Muscle of leg (tissue), 11 donors: ENCODE results near the gene FAM13A. TPM values are rescaled to one million over a fixed set of nuclear protein-coding genes. Genes with fewer than 3 reads are reported as not detected.

Experiments used
- DNase-seq: peaks from one replicate; pipeline ENCODE4 v3.0.0; 2013
- H3K27ac ChIP-seq: one replicate; pipeline ENCODE4 v1.5.1; 2013; ENCODE audit warnings: mild to moderate bottlenecking, low read length, control low read depth
- H3K27me3 ChIP-seq: one replicate; pipeline ENCODE4 v1.6.1; 2013; ENCODE audit warnings: low read length; ENCODE audit not compliant: control insufficient read depth, insufficient read depth
- H3K36me3 ChIP-seq: one replicate; pipeline ENCODE4 v1.6.1; 2013; ENCODE audit warnings: low read length; ENCODE audit not compliant: control insufficient read depth, insufficient read depth
- H3K4me1 ChIP-seq: one replicate; pipeline ENCODE4 v1.6.1; 2013; ENCODE audit warnings: low read length; ENCODE audit not compliant: control insufficient read depth, insufficient read depth
- H3K4me3 ChIP-seq: one replicate; pipeline ENCODE4 v1.5.1; 2013; ENCODE audit warnings: low read length, control low read depth
- H3K9me3 ChIP-seq: replicated peaks from 2 replicates; pipeline ENCODE4 v1.6.1; 2013; ENCODE audit warnings: low read depth, low read length; ENCODE audit not compliant: control insufficient read depth
- WGBS: methylation state at CpG from one replicate; pipeline ENCODE4 v1.1.5; 2013; ENCODE audit warnings: missing lambda C conversion rate; ENCODE audit not compliant: insufficient coverage; 5-methylcytosine and 5-hydroxymethylcytosine counted together
- polyA plus RNA-seq, 8 donors: library from polyadenylated mRNA; unstranded; fragments of 120-200 nt; gene quantifications; one replicate each; pipeline versions ENCODE4 v1.2.1 to v1.2.3, GENCODE V29; 2013; ENCODE audit warnings: inconsistent platforms in 1 of 8, low replicate concordance in 1 of 8; ENCODE audit not compliant: insufficient read length in 8 of 8, insufficient read depth in 1 of 8
- total RNA-seq: library from RNA; stranded (reverse); fragments of 120-200 nt; gene quantifications from one replicate; pipeline ENCODE4 v1.2.4, GENCODE V29; 2013

Gene FAM13A
- total and polyA plus RNA-seq, 9 donors: 23.8 to 40.2 (median 29.7) TPM

GRCh38 chr4:88989990-88990389, 67.0 kb downstream of the FAM13A start:
- WGBS: no CpG with 5 or more reads among the region's 1 CpG
- Histone ChIP-seq H3K36me3 (no peaks in the 10 kb centered on the region), H3K4me1 (no peaks in the 10 kb centered on the region), H3K4me3 (no peak overlapping the region), H3K27ac (no peak overlapping the region), H3K27me3 (no peaks in the 10 kb centered on the region), H3K9me3 (no peaks in the 10 kb centered on the region)
- peak; percentile 57 for DNase-seq

- Histone ChIP-seq H3K4me3 (no peak overlapping the region), H3K27me3 (no peaks in the 10 kb centered on the region), H3K27ac (no peak overlapping the region), H3K9me3 (no peaks in the 10 kb centered on the region), H3K4me1 (peaks cover 3% of the 10 kb centered on the region), H3K36me3 (no peaks in the 10 kb centered on the region)
- peak; percentile 25 for DNase-seq
- 100% methylated on average over 2 of the region's 5 CpGs for WGBS
Measured at GRCh38 chr4:88985088-88985773, 71.8 kb downstream of the FAM13A start.

DNA sequence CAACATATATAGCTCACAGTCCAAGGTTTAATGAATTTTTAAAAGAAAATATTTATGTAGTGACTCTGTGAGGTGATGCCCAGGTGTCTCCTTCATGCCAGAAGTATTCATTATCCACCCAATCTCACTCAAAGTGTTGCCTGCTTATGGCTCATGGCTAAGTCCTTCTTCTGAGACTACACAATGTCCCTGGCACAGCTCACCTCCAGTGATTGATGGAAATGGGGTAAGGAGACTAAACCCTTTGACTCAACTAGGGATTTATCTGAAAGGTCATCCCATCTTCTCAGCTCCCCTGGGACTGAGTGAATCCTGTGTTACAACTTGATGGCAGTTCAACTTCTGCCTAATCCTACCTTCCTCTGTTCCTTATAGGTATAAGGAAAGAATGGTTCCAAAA, 74.2 kb downstream of the FAM13A start:
- no peak overlapping the region for H3K4me3 ChIP-seq
- H3K4me1 ChIP-seq: peaks cover 3% of the 10 kb centered on the region
- no peak overlapping the region for H3K27ac ChIP-seq
- H3K36me3 ChIP-seq: no peaks in the 10 kb centered on the region
- H3K27me3 ChIP-seq: no peaks in the 10 kb centered on the region
- no peaks in the 10 kb centered on the region for H3K9me3 ChIP-seq
- DNase-seq: no peak

GRCh38 chr4:88981993-88982392, 75.0 kb downstream of the FAM13A start:
- no peak for DNase-seq
- no peak overlapping the region for H3K27ac ChIP-seq
- WGBS: no CpG with 5 or more reads among the region's 2 CpGs

GRCh38 chr4:88981556-88981955, 75.4 kb downstream of the FAM13A start:
- Histone ChIP-seq H3K27ac (no peak overlapping the region), H3K9me3 (no peaks in the 10 kb centered on the region), H3K4me3 (no peak overlapping the region), H3K36me3 (no peaks in the 10 kb centered on the region), H3K27me3 (no peaks in the 10 kb centered on the region), H3K4me1 (peaks cover 3% of the 10 kb centered on the region)
- 100% methylated on average over 1 of the region's 2 CpGs for WGBS
- no peak for DNase-seq

More at GRCh38 chr4:88981993-88982392, 75.0 kb downstream of the FAM13A start:
- H3K4me1 ChIP-seq: peaks cover 3% of the 10 kb centered on the region
- no peaks in the 10 kb centered on the region for H3K9me3 ChIP-seq
- H3K4me3 ChIP-seq: no peak overlapping the region
- H3K27me3 ChIP-seq: no peaks in the 10 kb centered on the region
- no peaks in the 10 kb centered on the region for H3K36me3 ChIP-seq

DNA sequence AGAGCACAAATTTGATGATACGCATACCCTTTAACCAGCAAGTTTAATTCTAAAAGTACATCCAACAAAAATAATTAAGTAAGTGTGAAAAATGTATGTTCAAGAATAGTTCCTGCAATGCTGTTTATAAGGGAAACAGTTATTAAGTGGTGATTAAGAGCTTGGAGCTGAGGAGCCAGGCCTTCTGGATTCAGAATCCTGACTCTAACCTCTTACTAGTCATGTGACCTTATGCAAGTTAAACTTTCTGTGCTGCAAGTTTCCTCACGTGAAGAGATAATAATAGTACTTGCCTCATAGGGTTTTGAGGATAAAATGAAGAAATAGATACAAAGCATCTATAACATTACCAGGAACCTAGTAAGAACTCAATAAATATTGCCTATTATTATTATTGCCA, 77.7 kb downstream of the FAM13A start:
- Histone ChIP-seq H3K4me1 (peaks cover 3% of the 10 kb centered on the region), H3K9me3 (no peaks in the 10 kb centered on the region), H3K27ac (no peak overlapping the region), H3K4me3 (no peak overlapping the region), H3K27me3 (no peaks in the 10 kb centered on the region), H3K36me3 (no peaks in the 10 kb centered on the region)
- no CpG with 5 or more reads among the region's 2 CpGs for WGBS
- no peak for DNase-seq

GRCh38 chr4:88976775-88977035, 80.3 kb downstream of the FAM13A start:
- Histone ChIP-seq H3K4me3 (no peak overlapping the region), H3K9me3 (peaks cover 10% of the 10 kb centered on the region), H3K27ac (no peak overlapping the region), H3K4me1 (peaks cover under 1% of the 10 kb centered on the region), H3K27me3 (no peaks in the 10 kb centered on the region), H3K36me3 (peaks cover 6% of the 10 kb centered on the region)
- no peak for DNase-seq

GRCh38 chr4:88975958-88976774, 80.8 kb downstream of the FAM13A start:
- peak; percentile 38 for DNase-seq
- Histone ChIP-seq H3K27ac (no peak overlapping the region), H3K27me3 (no peaks in the 10 kb centered on the region), H3K4me3 (no peak overlapping the region), H3K9me3 (peaks cover 10% of the 10 kb centered on the region), H3K4me1 (no peaks in the 10 kb centered on the region), H3K36me3 (peaks cover 6% of the 10 kb centered on the region)
- WGBS: no CpG with 5 or more reads among the region's 6 CpGs

GRCh38 chr4:88971536-88971935, 85.4 kb downstream of the FAM13A start:
- Histone ChIP-seq H3K9me3 (peaks cover 10% of the 10 kb centered on the region), H3K4me3 (no peak overlapping the region), H3K27me3 (no peaks in the 10 kb centered on the region), H3K36me3 (peaks cover 6% of the 10 kb centered on the region), H3K4me1 (no peaks in the 10 kb centered on the region), H3K27ac (no peak overlapping the region)
- DNase-seq: no peak
- no CpG with 5 or more reads among the region's 1 CpG for WGBS

- Histone ChIP-seq H3K9me3 (peaks cover 10% of the 10 kb centered on the region), H3K4me3 (no peak overlapping the region), H3K27ac (no peak overlapping the region), H3K27me3 (no peaks in the 10 kb centered on the region), H3K36me3 (peaks cover 6% of the 10 kb centered on the region), H3K4me1 (no peaks in the 10 kb centered on the region)
- no CpG with 5 or more reads among the region's 1 CpG for WGBS
- no peak for DNase-seq
Measured at GRCh38 chr4:88969746-88970145, 87.2 kb downstream of the FAM13A start.
